ENCODE data around the gene BSN.

The BSN gene

DNA sequence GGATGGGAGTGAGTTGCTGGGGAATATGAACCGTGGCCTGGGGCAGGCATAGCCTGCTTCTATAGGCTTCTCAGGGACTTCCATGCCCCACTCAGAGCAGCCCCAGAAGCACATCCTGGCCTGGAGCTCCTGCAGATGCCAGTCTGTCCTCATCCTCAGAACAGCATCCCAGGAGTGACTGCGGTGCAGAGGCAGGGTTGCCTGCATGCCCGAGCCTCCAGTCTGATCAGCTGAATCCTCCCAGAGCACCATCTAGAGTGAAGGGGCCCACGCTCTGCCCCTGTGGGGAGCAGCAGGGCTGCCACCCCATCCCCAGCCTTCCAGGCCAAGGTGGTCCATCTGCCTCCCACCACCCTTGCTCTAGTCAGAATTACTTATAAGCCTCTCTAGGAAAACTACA is 75.2 kb downstream of the BSN start:
- no peaks in the 10 kb centered on the region for H3K36me3 ChIP-seq (ENCODE audit: insufficient read depth)
- no peaks in the 10 kb centered on the region for H3K79me2 ChIP-seq (ENCODE audit: insufficient read depth, low read depth)
- H3K4me2 ChIP-seq, result no peak overlapping the region
- TF ChIP-seq CTCF (conservative IDR thresholded peaks at IDR 0.05; ENCODE audit: low read depth, low read length), result no peak
- no peak overlapping the region for H2AFZ ChIP-seq (ENCODE audit: low read depth)
- no peak overlapping the region for H3K4me3 ChIP-seq (IDR thresholded peaks at IDR 0.05; ENCODE audit: insufficient read depth, low read depth, low read length)
- H3K27me3 ChIP-seq (ENCODE audit: insufficient read depth, low read depth), result no peaks in the 10 kb centered on the region
- no peak overlapping the region for H3K27ac ChIP-seq
- H4K20me1 ChIP-seq (ENCODE audit: insufficient read depth), result no peaks in the 10 kb centered on the region
- H3K4me1 ChIP-seq (ENCODE audit: low read depth, poor library complexity, severe bottlenecking), result no peaks in the 10 kb centered on the region
- H3K9ac ChIP-seq, result no peak overlapping the region

DNA sequence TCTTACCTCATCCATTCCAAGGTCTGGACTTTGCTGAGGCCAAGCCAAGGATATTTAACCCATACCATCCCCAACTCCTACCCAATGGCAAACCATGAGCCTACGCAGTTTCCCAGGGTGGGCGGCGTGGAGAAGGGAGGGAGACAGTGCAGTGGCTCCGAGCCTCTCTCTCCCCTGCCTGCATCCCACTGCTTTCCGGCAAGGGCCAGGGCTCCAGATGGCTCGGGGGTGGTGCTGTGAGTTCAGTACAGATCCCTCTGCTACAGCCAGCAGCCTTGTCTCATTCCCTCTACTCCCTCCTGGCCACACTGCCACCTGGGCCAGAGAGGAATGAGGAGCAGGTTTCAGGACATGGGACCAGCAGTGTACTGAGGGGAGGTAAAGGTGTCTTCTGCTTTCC is 75.6 kb downstream of the BSN start:
- no peaks in the 10 kb centered on the region for H4K20me1 ChIP-seq (ENCODE audit: insufficient read depth)
- no peaks in the 10 kb centered on the region for H3K79me2 ChIP-seq (ENCODE audit: insufficient read depth, low read depth)
- H3K27ac ChIP-seq, result no peak overlapping the region
- H3K4me3 ChIP-seq (IDR thresholded peaks at IDR 0.05; ENCODE audit: insufficient read depth, low read depth, low read length), result no peak overlapping the region
- TF ChIP-seq CTCF (conservative IDR thresholded peaks at IDR 0.05; ENCODE audit: low read depth, low read length), result no peak
- H3K36me3 ChIP-seq (ENCODE audit: insufficient read depth), result no peaks in the 10 kb centered on the region
- H3K9ac ChIP-seq, result no peak overlapping the region
- H3K4me2 ChIP-seq, result no peak overlapping the region
- H3K27me3 ChIP-seq (ENCODE audit: insufficient read depth, low read depth), result no peaks in the 10 kb centered on the region
- H2AFZ ChIP-seq (ENCODE audit: low read depth), result no peak overlapping the region
- no peaks in the 10 kb centered on the region for H3K4me1 ChIP-seq (ENCODE audit: low read depth, poor library complexity, severe bottlenecking)

- H3K79me2 ChIP-seq (ENCODE audit: insufficient read depth, low read depth), result no peaks in the 10 kb centered on the region
- no peak overlapping the region for H3K4me2 ChIP-seq
- H3K27ac ChIP-seq, result no peak overlapping the region
- H3K4me3 ChIP-seq (IDR thresholded peaks at IDR 0.05; ENCODE audit: insufficient read depth, low read depth, low read length), result no peak overlapping the region
- no peaks in the 10 kb centered on the region for H3K36me3 ChIP-seq (ENCODE audit: insufficient read depth)
- no peak for TF ChIP-seq CTCF (conservative IDR thresholded peaks at IDR 0.05; ENCODE audit: low read depth, low read length)
- no peaks in the 10 kb centered on the region for H4K20me1 ChIP-seq (ENCODE audit: insufficient read depth)
- H3K27me3 ChIP-seq (ENCODE audit: insufficient read depth, low read depth), result no peaks in the 10 kb centered on the region
- H2AFZ ChIP-seq (ENCODE audit: low read depth), result no peak overlapping the region
- no peaks in the 10 kb centered on the region for H3K4me1 ChIP-seq (ENCODE audit: low read depth, poor library complexity, severe bottlenecking)
- no peak overlapping the region for H3K9ac ChIP-seq
Measured at GRCh38 chr3:49630784-49631183, 76.5 kb downstream of the BSN start.

GRCh38 chr3:49634736-49635135 is 80.5 kb downstream of the BSN start:
- Histone ChIP-seq H2AFZ (ENCODE audit: low read depth) (no peak overlapping the region), H3K79me2 (ENCODE audit: insufficient read depth, low read depth) (no peaks in the 10 kb centered on the region), H3K4me3 (IDR thresholded peaks at IDR 0.05; ENCODE audit: insufficient read depth, low read depth, low read length) (no peak overlapping the region), H3K27ac (no peak overlapping the region), H3K36me3 (ENCODE audit: insufficient read depth) (no peaks in the 10 kb centered on the region), H3K4me2 (no peak overlapping the region), H3K27me3 (ENCODE audit: insufficient read depth, low read depth) (no peaks in the 10 kb centered on the region), H4K20me1 (ENCODE audit: insufficient read depth) (no peaks in the 10 kb centered on the region), H3K4me1 (ENCODE audit: low read depth, poor library complexity, severe bottlenecking) (no peaks in the 10 kb centered on the region), H3K9ac (no peak overlapping the region)
- TF ChIP-seq CTCF (conservative IDR thresholded peaks at IDR 0.05; ENCODE audit: low read depth, low read length), result no peak

Data from KMS-11 (cell line).